Measurements from ENCODE around the gene CAPN10.
"Not testable (repeated sequence)": the region's sequence is repeated elsewhere in the genome, so short reads cannot be mapped to it uniquely, and the experiment has no call there.

The CAPN10 gene, protein sequence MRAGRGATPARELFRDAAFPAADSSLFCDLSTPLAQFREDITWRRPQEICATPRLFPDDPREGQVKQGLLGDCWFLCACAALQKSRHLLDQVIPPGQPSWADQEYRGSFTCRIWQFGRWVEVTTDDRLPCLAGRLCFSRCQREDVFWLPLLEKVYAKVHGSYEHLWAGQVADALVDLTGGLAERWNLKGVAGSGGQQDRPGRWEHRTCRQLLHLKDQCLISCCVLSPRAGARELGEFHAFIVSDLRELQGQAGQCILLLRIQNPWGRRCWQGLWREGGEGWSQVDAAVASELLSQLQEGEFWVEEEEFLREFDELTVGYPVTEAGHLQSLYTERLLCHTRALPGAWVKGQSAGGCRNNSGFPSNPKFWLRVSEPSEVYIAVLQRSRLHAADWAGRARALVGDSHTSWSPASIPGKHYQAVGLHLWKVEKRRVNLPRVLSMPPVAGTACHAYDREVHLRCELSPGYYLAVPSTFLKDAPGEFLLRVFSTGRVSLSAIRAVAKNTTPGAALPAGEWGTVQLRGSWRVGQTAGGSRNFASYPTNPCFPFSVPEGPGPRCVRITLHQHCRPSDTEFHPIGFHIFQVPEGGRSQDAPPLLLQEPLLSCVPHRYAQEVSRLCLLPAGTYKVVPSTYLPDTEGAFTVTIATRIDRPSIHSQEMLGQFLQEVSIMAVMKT

DNA sequence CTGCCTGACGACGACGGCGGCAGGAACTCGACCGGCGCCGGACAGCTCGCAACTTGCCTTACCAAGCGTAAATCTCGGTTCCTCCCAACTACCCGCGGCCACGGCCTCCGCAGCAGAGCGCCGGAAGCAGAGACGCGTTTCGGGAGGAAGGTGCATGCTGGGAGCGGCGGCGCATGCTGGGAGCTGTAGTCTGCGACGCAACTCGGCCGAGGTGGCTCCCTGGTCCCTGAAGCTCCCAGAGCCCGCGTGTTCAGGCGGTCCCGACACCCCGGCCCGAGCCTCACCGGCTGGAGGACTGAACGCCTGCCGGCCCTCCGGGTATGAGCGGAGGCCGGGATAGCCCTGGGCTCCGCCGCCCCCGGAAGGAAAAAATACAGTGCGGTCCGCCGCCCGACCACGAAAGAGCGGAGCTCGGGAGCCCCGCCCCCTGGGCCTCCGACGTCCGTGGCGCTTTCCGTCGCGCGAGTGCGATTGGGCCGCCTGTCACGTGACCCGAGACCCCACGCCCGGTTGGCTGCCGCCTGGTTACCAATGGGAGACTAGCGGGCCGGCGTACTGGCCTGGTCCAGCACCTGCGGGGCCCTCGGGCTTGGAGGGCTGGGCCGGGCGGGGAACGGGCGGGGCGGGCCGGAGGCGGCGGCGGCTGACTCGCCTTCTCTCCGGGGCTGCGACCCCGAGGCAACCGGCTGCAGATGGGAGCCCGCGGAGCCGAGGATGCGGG, at the start of gene CAPN10:
Gene CAPN10 (plus strand): TSS at position 537 of the 721 bp plus-strand sequence. CDS start 178 bp downstream, at position 715.
- DNase-seq = peak; percentile 94

DNA sequence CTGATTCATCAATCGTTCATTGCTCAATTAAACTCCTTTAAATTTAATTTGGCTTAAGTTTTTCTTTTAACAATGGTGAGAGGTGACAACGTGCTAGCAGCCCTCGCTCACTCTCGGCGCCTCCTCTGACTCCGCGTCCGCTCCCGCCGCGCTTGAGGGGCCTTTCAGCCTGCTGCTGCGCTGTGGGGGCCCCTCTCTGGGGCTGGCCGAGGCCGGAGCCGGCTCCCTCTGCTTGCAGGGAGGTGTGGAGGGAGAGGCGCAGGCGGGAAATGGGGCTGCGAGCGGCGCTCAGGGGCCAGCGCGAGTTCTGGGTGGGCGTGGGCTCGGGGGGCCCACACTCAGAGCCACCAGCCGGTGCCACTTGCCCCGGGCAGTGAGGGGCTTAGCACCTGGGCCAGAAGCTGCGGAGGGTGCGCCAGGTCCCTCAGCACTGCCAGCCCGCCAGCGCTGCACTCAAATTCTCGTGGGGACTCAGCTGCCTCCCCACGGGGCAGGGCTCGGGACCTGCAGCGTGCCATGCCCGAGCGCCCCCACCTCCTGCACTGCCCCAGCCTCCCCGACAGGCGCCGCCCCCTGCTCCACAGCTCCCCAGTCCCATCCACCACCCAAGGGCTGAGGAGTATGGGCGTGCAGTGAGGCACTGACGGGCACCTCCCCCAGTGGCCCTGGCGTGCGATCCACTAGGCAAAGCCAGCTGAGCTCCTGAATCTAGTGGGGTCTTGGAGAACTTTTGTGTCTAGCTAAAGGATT, 48.3 kb upstream of the CAPN10 start:
- no peak for DNase-seq

DNA sequence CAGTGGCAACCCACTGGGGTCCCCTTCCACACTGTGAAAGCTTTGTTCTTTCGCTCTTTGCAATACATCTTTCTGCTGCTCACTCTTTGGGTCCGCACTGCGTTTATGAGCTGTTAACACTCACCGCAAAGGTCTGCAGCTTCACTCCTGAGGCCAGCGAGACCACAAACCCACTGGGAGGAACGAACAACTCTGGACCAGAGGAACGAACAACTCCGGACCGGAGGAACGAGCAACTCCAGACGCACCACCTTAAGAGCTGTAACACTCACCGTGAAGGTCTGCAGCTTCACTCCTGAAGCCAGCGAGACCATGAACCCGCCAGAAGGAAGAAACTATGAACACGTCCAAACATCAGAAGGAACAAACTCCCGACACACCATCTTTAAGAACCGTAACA, 47.4 kb upstream of the CAPN10 start:
- not testable (repeated sequence) for DNase-seq

DNA sequence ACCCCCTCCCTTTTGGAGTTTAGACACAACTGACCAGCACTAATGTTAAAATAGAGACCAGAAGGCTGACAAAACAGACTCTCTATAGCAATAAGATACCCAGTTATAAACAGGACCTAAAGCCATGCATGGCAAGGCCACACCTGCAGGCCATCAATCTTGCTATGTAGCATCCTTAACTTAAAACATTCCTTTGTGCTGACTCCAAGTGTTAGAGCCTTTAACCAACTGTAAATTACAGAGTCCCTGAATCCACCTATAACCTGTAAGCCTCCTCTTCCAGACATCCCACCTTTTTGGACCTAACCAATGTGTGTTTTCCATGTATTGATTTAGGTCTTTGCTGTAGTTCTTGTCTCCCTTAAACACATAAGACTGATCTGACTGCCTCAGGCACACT, 46.6 kb upstream of the CAPN10 start:
- no peak for DNase-seq

DNA sequence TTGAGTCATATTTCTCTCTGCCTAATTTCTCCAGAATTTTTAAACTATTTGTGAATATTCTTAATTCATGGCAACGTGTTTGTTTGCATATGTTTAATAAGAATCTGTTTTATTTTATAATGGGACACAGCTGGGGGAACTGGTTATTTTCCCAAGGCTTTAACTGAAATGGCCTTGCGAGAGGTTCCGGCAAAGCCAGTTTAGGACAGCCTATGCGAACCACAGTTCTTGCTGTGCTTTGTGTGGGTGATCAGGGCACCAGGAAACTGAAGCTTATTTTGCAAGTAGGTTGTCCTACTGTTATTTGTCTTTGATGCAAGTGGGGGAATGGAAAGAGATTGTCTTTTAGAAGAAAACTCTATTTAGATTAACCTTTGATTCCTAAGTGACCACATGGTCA, 35.2 kb upstream of the CAPN10 start:
- no peak for DNase-seq

DNA sequence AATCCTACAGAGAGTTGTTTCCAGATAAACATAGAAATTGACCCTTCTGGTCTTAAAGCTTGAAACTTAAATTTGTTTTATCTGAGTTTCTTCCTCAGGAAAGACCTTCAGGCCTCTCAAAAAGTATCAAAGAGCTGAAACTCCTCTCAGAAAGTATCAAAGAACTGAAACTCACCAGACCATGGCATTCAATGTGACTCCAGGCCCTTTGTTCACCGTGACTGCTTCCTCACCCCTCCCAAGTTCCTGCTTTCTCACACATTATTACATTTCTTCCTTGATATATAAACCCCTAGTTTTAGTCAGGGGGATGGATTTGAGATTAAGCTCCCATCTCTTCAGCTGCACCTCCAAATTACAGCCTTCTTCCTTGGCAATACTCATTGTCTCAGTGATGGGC, 34.7 kb upstream of the CAPN10 start:
- DNase-seq = no peak

DNA sequence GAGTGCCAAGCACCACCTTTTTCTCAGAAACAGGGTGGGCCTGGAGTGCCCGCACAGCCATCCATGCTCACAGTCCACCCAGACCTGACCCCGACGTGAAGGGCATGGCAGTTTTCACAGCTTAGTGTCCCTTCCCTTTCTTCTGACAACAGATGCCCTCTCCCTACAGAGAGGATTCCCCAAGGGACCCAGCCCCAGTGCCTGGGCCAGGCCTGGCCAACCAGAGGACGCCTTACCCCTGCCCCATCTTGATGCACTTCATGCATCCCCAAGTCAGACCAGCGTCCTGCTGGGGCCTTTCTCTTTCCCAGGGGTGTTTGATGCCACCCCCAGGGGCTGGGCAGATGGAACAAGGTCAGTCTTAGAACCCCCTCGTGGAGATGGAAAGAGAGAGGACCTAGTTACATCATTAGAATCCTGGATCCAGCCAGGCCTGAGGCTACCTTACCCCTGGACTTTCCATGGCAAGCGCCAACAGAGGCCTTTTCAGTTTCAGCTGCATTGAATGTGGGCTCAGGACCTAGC, 32.5 kb upstream of the CAPN10 start:
- DNase-seq = no peak

DNA sequence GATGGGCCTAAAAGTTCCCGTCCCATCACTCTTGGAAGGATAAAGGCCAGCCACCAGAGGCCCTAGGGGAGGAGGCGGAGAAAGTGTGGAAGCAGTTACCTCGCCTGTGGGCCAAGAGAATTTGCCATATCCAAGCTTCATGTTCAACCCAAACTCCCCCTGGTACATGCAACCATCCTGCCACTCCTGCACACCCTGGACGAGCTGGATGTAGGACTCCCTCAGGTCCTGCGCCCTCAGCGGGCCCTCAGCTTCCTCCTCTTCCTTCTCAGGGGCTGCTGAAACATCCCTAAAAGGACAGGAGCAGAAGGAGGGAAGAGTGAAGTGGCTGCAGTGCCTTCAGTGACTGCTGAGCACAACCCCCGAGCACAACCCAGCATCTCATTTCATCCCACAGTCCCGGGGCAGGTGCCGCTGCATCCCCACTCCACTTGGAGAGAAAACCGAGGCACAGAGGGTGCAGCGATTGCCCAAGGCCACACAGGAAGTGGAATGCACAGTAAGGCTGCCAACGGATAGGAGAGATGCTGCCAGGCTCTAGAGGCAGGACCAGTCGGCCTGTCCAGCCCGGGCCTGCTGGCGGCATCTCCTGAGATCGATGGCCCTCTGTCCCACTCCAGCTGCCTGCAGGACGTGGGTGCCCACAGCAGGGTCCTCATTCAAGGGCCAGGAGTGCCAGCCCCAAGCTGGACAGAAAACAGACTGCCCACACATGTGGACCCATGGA, 31.6 kb upstream of the CAPN10 start:
- no peak for DNase-seq

DNA sequence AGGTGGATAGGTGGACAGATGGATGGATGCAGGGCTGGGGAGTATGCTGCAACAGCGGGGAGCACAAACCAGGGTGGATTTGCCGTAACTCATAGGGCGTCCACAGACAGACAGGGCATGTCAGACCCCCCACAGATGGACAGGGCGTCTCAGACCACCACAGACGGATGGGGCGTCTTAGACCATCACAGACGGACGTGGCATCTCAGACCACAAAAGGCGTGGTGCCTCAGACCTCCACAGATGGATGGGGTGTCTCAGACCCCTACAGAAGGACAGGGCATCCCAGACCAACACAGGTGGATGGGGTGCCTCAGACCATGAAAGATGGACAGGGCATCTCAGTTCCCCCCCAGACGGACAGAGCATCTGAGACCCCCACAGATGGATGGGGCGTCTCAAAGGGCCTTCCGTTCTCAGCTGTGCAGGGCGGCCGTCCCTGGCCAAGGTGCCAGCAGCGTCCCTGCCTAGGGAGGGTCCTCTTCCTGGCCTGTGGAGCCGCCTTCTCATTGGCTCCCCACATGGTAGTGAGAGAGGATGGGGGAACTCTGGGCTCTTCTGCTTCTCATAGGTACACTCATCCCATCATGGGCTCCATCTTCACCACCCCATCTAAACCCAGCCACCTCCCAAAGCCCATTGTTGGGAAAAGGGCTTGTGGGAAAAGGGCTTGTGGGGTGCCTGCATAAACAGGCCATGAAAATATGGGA, 30.8 kb upstream of the CAPN10 start:
- no peak for DNase-seq

DNA sequence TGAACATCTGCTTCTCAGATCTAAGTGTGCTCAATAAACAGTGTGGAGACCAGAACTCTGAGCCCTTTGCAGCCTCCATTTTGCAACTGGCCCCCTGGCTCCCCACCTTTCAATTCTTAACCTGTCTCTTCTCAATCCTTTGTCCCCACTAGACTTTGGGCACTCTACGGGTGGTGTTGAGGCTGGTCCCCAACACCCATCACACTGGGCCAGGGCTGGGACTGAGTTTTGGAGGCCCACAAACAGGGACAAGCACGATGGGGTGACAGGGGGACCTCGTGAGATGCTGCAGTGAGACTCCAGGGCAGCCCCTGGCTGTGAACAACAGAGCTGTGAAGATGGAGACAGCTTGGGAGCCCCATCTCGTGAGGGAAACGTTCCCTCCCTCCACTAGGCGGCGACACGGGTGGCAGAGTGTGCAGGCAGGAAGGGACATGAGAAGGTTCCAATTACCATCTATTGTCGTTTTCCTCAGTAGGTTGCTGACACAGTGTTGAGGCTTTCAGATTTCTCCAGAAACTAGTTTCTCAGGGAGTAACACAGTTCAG, 29.9 kb upstream of the CAPN10 start:
- DNase-seq = peak; percentile 82

DNA sequence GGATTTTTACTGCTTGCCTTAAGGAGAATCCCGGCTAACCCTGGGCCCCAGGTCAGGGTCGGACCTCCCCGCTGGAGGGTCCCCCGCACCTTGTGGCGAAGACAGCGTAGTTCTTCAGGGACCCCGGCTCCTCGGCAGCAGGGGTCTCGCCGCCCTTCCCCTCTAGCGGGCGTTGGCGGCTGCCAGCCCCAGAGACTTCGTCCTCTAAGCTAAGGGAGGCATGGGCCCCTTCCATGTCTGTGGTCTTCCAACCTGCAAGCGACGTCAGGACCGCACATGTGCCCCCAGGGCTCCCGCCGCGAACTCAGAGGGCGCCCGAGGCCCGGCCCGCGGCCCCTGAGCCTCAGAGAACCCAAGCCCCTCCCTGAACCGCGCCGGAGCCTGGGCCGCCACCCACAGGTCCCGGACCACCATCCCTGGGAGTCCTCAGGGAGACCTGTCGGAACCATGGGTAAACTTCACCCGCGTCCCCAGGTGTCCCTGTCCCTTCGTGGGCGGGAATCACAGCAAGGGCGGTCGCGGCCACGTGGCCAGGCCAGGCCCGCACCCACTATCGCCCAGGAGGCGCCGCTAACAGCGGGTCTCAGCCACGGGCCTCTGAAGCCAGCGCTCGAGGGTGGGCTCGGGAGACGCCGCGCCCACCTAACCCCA, 29.3 kb upstream of the CAPN10 start:
- DNase-seq = no peak

DNA sequence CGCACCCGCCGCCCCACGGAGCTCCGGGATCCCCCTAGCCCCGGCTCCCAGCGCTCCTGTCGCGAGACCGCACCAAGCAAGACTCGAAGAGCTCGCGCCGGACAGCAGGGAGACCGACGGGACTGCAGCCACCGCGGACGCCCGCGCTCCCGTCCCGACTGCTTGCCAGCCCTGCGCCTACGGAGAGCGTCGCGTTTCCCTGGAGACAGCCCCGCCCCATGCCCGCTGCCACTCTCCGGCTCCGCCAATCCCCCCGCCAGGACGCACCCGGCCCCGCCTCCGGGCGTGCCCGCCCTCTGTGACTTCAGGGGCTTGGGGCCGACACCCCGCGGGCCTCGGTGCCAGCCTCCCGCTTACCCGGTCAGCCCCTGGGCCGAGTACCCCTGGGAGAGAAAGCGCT, 28.7 kb upstream of the CAPN10 start, which contains the start of gene ANKMY1:
Gene ANKMY1 (minus strand): TSS at position 181 of the 400 bp plus-strand sequence. CDS start 653 bp downstream, outside the sequence.
- peak; percentile 51 for DNase-seq

DNA sequence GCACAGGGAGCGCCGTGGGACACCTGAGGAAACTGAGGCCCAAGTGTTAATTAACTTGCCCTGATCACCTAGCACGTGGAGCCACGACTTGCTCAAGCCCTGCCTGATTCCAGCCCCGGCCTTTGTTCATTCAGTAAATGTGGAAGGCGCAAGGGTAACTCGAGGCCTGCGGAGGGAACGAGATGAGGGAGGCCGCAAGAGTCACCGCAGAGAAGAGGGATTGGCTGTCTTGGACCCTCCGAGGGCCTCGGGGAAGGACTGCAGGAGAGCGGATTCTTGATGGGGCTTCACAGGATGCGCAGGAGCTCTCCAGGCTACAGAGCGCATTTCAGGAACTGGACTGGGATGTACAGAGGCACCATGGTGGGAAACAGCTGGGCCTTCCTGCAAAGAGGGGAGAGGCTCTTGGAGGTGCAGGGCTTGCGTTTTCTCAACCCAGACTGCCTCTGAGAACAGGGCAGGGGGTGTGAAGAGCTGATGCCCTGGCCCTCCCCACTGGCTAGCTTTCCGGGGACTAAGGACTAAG, 28.2 kb upstream of the CAPN10 start:
- no peak for DNase-seq

DNA sequence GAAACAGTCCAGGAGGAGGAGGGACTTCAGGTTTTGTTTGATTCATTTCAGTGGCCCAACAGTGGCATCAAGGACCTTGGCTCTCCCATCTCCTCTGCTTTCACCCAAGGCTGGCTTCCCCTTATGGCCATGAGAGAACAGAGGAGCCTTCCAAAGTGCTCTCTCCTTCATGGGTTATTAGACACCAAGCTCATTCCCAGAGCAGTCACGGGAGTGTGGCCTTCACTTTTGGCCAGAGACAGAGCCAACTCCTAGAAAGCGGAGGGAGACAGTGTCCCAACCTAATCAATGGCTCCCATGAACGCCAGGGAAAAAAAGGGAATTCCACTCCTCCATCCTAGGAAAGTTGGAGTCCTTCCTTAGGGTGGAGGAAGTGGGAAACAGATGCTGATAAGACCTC, 27.2 kb upstream of the CAPN10 start:
- no peak for DNase-seq

DNA sequence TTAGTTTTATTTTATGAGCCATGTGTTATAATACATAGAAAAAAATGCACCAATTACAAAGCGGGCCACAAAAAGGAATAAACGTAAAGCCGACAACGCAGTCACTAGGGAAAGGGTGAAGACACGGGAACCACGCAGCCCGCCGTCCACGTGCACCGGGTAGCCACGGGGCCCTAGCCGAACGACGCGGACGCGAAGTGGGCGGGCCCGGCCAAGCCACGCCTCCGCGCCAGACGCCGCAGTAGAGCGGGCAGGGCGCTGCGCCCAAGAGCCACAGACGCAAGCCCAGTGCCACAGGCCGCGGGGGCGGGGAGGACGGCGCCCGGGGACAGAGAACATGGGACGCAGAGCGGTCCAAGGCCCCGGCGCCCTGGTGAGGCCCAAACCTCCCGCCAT, 26.5 kb upstream of the CAPN10 start, which contains the start of gene DUSP28:
Gene DUSP28 (plus strand): TSS at position 274 of the 396 bp plus-strand sequence. CDS start 328 bp downstream, outside the sequence.
- peak; percentile 88 for DNase-seq

DNA sequence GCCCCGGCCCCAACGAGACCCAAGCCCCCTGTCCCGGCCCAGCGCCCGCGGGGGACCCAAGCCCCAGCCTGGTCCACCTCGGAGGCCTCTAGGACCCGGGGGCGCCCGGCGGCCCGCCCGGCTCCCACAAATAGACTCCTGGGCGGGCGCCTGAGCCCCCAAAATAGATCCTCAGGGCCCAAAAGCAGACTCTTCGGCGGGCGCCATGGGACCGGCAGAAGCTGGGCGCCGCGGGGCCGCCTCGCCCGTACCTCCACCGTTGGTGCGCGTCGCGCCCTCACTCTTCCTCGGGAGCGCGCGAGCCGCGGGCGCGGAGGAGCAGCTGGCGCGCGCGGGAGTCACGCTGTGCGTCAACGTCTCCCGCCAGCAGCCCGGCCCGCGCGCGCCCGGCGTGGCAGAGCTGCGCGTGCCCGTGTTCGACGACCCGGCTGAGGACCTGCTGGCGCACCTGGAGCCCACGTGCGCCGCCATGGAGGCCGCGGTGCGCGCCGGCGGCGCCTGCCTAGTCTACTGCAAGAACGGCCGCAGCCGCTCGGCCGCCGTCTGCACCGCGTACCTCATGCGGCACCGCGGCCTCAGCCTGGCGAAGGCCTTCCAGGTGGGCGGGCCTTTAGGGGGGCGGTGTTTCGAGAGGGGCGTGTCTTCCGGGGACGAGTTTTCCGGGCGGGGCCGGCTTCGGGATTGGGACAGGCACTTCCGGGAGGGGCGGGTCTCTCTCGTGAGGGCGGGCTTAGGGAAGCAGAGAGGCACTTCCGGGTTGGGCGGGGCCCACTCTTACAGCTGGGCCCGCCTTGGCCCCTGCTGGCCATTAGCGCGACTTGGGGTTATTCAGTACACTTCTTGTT, 25.8 kb upstream of the CAPN10 start:
- peak; percentile 98 for DNase-seq

DNA sequence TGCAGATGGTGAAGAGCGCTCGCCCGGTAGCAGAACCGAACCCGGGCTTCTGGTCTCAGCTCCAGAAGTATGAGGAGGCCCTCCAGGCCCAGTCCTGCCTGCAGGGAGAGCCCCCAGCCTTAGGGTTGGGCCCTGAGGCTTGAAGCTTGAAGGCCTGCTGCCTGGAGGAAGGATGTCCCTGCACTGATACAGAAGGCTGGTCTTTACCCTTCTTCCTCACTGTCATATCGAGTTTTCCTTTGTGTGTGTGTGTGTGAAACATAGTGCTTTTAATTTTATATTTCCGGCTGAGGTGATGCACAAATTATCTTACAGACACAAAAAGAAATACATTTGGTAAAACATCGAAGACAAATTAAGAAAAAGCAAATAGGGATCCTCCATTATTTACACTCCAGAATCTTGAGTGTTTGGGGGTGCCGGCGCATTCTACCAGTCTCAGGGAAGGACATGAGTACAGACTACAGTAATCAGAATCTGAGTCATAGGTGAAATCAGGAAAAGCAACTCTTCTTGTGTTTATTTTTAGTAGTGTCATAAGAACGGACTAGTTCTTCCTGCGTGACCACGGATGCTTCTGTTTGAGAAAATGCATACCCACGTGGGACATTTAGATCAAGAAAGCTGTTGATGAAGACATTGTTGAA, 25.1 kb upstream of the CAPN10 start:
- DNase-seq = peak; percentile 73

DNA sequence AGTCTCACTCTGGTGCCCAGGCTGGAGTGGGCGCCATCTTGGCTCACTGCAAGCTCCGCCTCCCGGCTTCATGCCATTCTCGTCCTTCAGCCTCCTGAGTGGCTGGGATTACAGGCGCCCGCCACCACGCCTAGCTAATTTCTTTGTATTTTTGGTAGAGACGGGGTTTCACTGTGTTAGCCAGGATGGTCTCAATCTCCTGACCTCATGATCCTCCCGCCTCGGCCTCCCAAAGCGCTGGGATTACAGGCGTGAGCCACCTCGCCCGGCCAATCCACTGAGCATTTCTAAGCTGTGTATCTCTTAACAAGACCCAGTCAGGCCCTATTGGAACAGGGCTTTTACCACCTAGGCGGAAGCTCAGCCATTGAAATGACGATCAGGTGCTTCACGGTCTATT, 23.3 kb upstream of the CAPN10 start:
- not testable (repeated sequence) for DNase-seq

All from CD4-positive, alpha-beta T cell treated with Interleukin-4 for 4 hours (primary cell).